Parathyroid adenoma (tissue), 2 donors: Measurements from ENCODE around the gene RNF121.

ENCODE experiments used
- H2AFZ ChIP-seq: fragments of 300-600 bp; sonication (generic); one replicate; pipeline ENCODE4 v1.7.0; 2017; ENCODE audit warnings: antibody characterized with exemption, mild to moderate bottlenecking
- H3K27ac ChIP-seq: fragments of 300-600 bp; sonication (generic); one replicate; pipeline ENCODE4 v1.7.0; 2017
- H3K27me3 ChIP-seq: fragments of 300-600 bp; sonication (generic); one replicate; pipeline ENCODE4 v1.7.0; 2017; ENCODE audit warnings: low read length; ENCODE audit not compliant: control insufficient read depth, insufficient read depth
- H3K36me3 ChIP-seq: fragments of 300-600 bp; sonication (generic); one replicate; pipeline ENCODE4 v1.7.0; 2017; ENCODE audit warnings: low read length; ENCODE audit not compliant: control insufficient read depth, insufficient read depth
- H3K4me1 ChIP-seq: fragments of 300-600 bp; sonication (generic); one replicate; pipeline ENCODE4 v1.7.0; 2017; ENCODE audit warnings: control low read depth
- H3K4me2 ChIP-seq: fragments of 300-600 bp; sonication (generic); one replicate; pipeline ENCODE4 v1.7.0; 2017; ENCODE audit warnings: low read length
- H3K4me3 ChIP-seq: fragments of 300-600 bp; sonication (generic); one replicate; pipeline ENCODE4 v1.7.0; 2017; ENCODE audit warnings: low read depth, low read length
- H3K79me2 ChIP-seq: fragments of 300-600 bp; sonication (generic); one replicate; pipeline ENCODE4 v1.7.0; 2017; ENCODE audit warnings: control low read depth
- H3K9ac ChIP-seq: fragments of 300-600 bp; sonication (generic); one replicate; pipeline ENCODE4 v1.7.0; 2017; ENCODE audit warnings: mild to moderate bottlenecking
- H3K9me3 ChIP-seq: fragments of 300-600 bp; sonication (generic); one replicate; pipeline ENCODE4 v1.7.0; 2017; ENCODE audit warnings: low read length; ENCODE audit not compliant: control insufficient read depth
- TF ChIP-seq, protein P1 (sequence below): fragments of 300-600 bp; sonication (generic); IDR thresholded peaks from one replicate; pipeline ENCODE4 v1.7.0; 2017; ENCODE audit warnings: antibody characterized with exemption, mild to moderate bottlenecking
- donor health status: primary hyperparathyroidism.

RNF121 gene

DNA sequence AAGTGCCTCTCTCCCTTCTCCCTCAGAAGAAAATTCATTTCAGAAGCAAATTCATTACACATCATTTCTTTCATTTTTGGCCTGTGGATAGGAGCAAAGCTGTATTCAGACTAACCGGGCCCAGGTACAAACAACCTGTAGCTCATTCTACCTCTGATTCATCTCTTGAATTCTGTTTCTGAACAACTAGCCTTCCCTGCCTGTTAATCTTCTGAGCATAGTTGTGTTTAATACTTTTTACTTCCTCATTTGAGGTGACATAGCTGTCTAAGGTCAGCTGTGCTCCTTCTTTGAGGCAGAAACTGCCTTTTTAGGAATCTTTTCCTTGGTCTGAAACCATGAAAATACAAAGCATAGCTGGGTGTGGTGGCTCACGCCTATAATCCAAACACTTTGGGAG lies 57.3 kb downstream of the RNF121 start:
- H3K27ac ChIP-seq: no peak overlapping the region
- H3K9ac ChIP-seq: no peak overlapping the region
- TF ChIP-seq, protein P1, sequence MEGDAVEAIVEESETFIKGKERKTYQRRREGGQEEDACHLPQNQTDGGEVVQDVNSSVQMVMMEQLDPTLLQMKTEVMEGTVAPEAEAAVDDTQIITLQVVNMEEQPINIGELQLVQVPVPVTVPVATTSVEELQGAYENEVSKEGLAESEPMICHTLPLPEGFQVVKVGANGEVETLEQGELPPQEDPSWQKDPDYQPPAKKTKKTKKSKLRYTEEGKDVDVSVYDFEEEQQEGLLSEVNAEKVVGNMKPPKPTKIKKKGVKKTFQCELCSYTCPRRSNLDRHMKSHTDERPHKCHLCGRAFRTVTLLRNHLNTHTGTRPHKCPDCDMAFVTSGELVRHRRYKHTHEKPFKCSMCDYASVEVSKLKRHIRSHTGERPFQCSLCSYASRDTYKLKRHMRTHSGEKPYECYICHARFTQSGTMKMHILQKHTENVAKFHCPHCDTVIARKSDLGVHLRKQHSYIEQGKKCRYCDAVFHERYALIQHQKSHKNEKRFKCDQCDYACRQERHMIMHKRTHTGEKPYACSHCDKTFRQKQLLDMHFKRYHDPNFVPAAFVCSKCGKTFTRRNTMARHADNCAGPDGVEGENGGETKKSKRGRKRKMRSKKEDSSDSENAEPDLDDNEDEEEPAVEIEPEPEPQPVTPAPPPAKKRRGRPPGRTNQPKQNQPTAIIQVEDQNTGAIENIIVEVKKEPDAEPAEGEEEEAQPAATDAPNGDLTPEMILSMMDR: no peak
- no peaks in the 10 kb centered on the region for H3K9me3 ChIP-seq
- no peak overlapping the region for H3K4me2 ChIP-seq
- no peaks in the 10 kb centered on the region for H3K4me1 ChIP-seq
- H3K36me3 ChIP-seq: no peaks in the 10 kb centered on the region
- no peak overlapping the region for H2AFZ ChIP-seq
- no peaks in the 10 kb centered on the region for H3K27me3 ChIP-seq
- H3K4me3 ChIP-seq: no peak overlapping the region
- H3K79me2 ChIP-seq: peaks cover 7% of the 10 kb centered on the region

GRCh38 chr11:71987521-71987920 lies 58.7 kb downstream of the RNF121 start:
- no peak overlapping the region for H2AFZ ChIP-seq
- peaks cover 2% of the 10 kb centered on the region for H3K79me2 ChIP-seq
- no peak overlapping the region for H3K4me2 ChIP-seq
- H3K4me3 ChIP-seq: no peak overlapping the region
- H3K36me3 ChIP-seq: no peaks in the 10 kb centered on the region
- H3K27ac ChIP-seq: no peak overlapping the region
- H3K27me3 ChIP-seq: no peaks in the 10 kb centered on the region
- no peaks in the 10 kb centered on the region for H3K4me1 ChIP-seq
- TF ChIP-seq, protein P1: no peak
- no peak overlapping the region for H3K9ac ChIP-seq
- no peaks in the 10 kb centered on the region for H3K9me3 ChIP-seq

- Histone ChIP-seq H3K27me3 (no peaks in the 10 kb centered on the region), H3K4me2 (no peak overlapping the region), H3K27ac (no peak overlapping the region), H3K9me3 (no peaks in the 10 kb centered on the region), H3K4me1 (no peaks in the 10 kb centered on the region), H3K9ac (no peak overlapping the region), H3K79me2 (peaks cover 2% of the 10 kb centered on the region), H3K4me3 (no peak overlapping the region), H2AFZ (no peak overlapping the region), H3K36me3 (no peaks in the 10 kb centered on the region)
- TF ChIP-seq, protein P1: no peak
These were observed 59.2 kb downstream of the RNF121 start for GRCh38 chr11:71988050-71988449.

- Histone ChIP-seq H3K27ac (no peak overlapping the region), H3K4me2 (no peak overlapping the region)
- TF ChIP-seq, protein P1: no peak
These were observed 61.9 kb downstream of the RNF121 start for GRCh38 chr11:71990701-71991100.

GRCh38 chr11:71991494-71991893 lies 62.6 kb downstream of the RNF121 start:
- Histone ChIP-seq H3K9ac (no peak overlapping the region), H3K27me3 (no peaks in the 10 kb centered on the region), H3K27ac (no peak overlapping the region), H3K4me2 (no peak overlapping the region), H3K79me2 (no peaks in the 10 kb centered on the region), H2AFZ (no peak overlapping the region), H3K4me1 (no peaks in the 10 kb centered on the region), H3K36me3 (no peaks in the 10 kb centered on the region), H3K9me3 (no peaks in the 10 kb centered on the region), H3K4me3 (no peak overlapping the region)
- TF ChIP-seq, protein P1: no peak

More at GRCh38 chr11:71990701-71991100, 61.9 kb downstream of the RNF121 start:
- Histone ChIP-seq H3K27me3 (no peaks in the 10 kb centered on the region), H3K4me3 (no peak overlapping the region), H3K9ac (no peak overlapping the region), H3K9me3 (no peaks in the 10 kb centered on the region), H3K79me2 (no peaks in the 10 kb centered on the region), H2AFZ (no peak overlapping the region), H3K4me1 (no peaks in the 10 kb centered on the region), H3K36me3 (no peaks in the 10 kb centered on the region)
